Peyer's patch (tissue), 4 donors: ENCODE results near the gene RAD51B.

Experiments used
- POLR2A ChIP-seq, 2 donors: fragments of 450-650 bp; IDR thresholded peaks; one replicate each; pipeline ENCODE4 v1.5.1; 2017; ENCODE audit warnings: antibody characterized with exemption in 2 of 2, mild to moderate bottlenecking in 2 of 2, moderate library complexity in 2 of 2
- TF ChIP-seq, protein P1 (sequence below), 6 experiments: fragments of 450-650 bp in 4 of 6; fragments of 200-600 bp in 2 of 6; sonication (generic) in 1 of 6; IDR thresholded peaks; one replicate each; pipeline ENCODE4 v1.5.1; 2017 to 2019; ENCODE audit warnings: antibody characterized with exemption in 6 of 6, mild to moderate bottlenecking in 3 of 6, moderate library complexity in 1 of 6

DNA sequence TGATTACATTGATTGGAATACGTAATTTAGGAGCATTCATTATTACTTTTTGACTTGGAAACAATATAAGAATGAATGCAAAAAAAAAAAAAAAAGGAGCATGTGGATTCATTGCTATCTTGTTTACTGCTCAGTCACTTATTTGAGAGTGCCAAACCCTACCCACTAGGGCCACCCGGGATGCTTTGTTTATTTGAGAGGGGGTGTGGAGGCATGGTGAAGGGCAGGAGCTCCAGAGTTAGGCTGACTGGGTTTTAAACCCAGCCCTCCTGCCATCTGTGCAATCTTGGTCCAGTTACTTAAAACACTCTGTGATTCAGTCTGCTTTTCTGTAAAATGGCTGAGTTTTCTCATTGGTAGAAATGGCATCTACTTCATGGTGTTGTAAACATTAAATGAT, 195.2 kb downstream of the RAD51B start:
- TF ChIP-seq, protein P1, sequence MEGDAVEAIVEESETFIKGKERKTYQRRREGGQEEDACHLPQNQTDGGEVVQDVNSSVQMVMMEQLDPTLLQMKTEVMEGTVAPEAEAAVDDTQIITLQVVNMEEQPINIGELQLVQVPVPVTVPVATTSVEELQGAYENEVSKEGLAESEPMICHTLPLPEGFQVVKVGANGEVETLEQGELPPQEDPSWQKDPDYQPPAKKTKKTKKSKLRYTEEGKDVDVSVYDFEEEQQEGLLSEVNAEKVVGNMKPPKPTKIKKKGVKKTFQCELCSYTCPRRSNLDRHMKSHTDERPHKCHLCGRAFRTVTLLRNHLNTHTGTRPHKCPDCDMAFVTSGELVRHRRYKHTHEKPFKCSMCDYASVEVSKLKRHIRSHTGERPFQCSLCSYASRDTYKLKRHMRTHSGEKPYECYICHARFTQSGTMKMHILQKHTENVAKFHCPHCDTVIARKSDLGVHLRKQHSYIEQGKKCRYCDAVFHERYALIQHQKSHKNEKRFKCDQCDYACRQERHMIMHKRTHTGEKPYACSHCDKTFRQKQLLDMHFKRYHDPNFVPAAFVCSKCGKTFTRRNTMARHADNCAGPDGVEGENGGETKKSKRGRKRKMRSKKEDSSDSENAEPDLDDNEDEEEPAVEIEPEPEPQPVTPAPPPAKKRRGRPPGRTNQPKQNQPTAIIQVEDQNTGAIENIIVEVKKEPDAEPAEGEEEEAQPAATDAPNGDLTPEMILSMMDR (IDR thresholded peaks at IDR 0.05) = no peak
- no peak for TF ChIP-seq POLR2A (IDR thresholded peaks at IDR 0.05)
